DND-41 (cell line): Measurements from ENCODE around the gene CHST3.

ENCODE experiments used
- ATAC-seq: fragments of 200-7000 bp; cut with Tn5 transposase; 3 replicates; pipeline ENCODE4 v1.9.1; 2021; ENCODE audit warnings: low read depth; ENCODE audit not compliant: insufficient read depth
- DNase-seq: peaks from one replicate; pipeline ENCODE4 v3.0.0-alpha.2; 2020
- H2AFZ ChIP-seq: 2 replicates; pipeline ENCODE4 v1.6.0; 2012; ENCODE audit warnings: low read depth, low read length
- H3K27ac ChIP-seq: 2 replicates; pipeline ENCODE4 v1.5.1; 2012; ENCODE audit warnings: low read length, inconsistent platforms
- H3K27me3 ChIP-seq: fragments of 200-600 bp; sonication (generic); 2 replicates; pipeline ENCODE4 v1.6.0; 2012; ENCODE audit warnings: low read length, mild to moderate bottlenecking, inconsistent platforms; ENCODE audit not compliant: insufficient read depth, poor library complexity
- H3K36me3 ChIP-seq: 2 replicates; pipeline ENCODE4 v1.5.1; 2012; ENCODE audit warnings: low read length, inconsistent platforms; ENCODE audit not compliant: insufficient read depth
- H3K4me1 ChIP-seq: 2 replicates; pipeline ENCODE4 v1.5.1; 2012; ENCODE audit warnings: mild to moderate bottlenecking, low read length; ENCODE audit not compliant: insufficient read depth
- H3K4me2 ChIP-seq: 2 replicates; pipeline ENCODE4 v1.6.0; 2012; ENCODE audit warnings: mild to moderate bottlenecking, moderate library complexity, low read length, inconsistent platforms; ENCODE audit not compliant: insufficient read depth
- H3K4me3 ChIP-seq, 2 experiments: fragments of 200-600 bp in 1 of 2; shearing (Covaris generic) in 1 of 2; 2 replicates each; pipeline ENCODE4 v1.5.1; 2012 to 2016; ENCODE audit warnings: inconsistent platforms in 2 of 2, low read length in 2 of 2, mild to moderate bottlenecking in 2 of 2, low read depth in 1 of 2, moderate library complexity in 1 of 2
- H3K79me2 ChIP-seq: 2 replicates; pipeline ENCODE4 v1.6.0; 2012; ENCODE audit warnings: low read length, inconsistent platforms; ENCODE audit not compliant: insufficient read depth
- H3K9ac ChIP-seq: 2 replicates; pipeline ENCODE4 v1.6.0; 2012; ENCODE audit warnings: low read depth, mild to moderate bottlenecking, inconsistent platforms, low read length, moderate library complexity
- H3K9me3 ChIP-seq: 2 replicates; pipeline ENCODE4 v1.5.1; 2012; ENCODE audit warnings: low read length, moderate library complexity, mild to moderate bottlenecking, inconsistent platforms; ENCODE audit not compliant: insufficient read depth, severe bottlenecking
- H4K20me1 ChIP-seq: 2 replicates; pipeline ENCODE4 v1.6.0; 2012; ENCODE audit warnings: low read length; ENCODE audit not compliant: insufficient read depth
- CTCF ChIP-seq: IDR thresholded peaks from 2 replicates; pipeline ENCODE4 v1.5.1; 2012; ENCODE audit warnings: borderline replicate concordance, low read length, moderate library complexity, mild to moderate bottlenecking; ENCODE audit not compliant: poor library complexity, severe bottlenecking; ENCODE audit errors: extremely low read depth
- EZH2 ChIP-seq: IDR thresholded peaks from 3 replicates; pipeline ENCODE4 v1.6.1; 2012; ENCODE audit warnings: borderline replicate concordance, low read depth, mild to moderate bottlenecking, moderate library complexity, low read length, inconsistent platforms; ENCODE audit not compliant: severe bottlenecking

Gene CHST3

GRCh38 chr10:72050873-72051272 lies 86.7 kb downstream of the CHST3 start:
- H3K4me1 ChIP-seq, result 0 out of 2 replicates have a peak, but pooled peaks cover 3% of the 10 kb centered on the region
- H3K36me3 ChIP-seq, result no peaks in the 10 kb centered on the region
- no peaks in the 10 kb centered on the region for H3K79me2 ChIP-seq
- no peaks in the 10 kb centered on the region for H4K20me1 ChIP-seq
- no peak overlapping the region for H2AFZ ChIP-seq
- no peak overlapping the region for H3K9ac ChIP-seq
- DNase-seq, result no peak
- no peak overlapping the region for H3K27ac ChIP-seq
- no peak for ATAC-seq
- no peaks in the 10 kb centered on the region for H3K27me3 ChIP-seq
- peaks cover 2% of the 10 kb centered on the region for H3K9me3 ChIP-seq
- H3K4me2 ChIP-seq, result no peak overlapping the region
- TF ChIP-seq EZH2 (no peak), CTCF (no peak)
- no peak overlapping the region for H3K4me3 ChIP-seq

- Histone ChIP-seq H3K4me2 (no peak overlapping the region), H3K27me3 (no peaks in the 10 kb centered on the region), H2AFZ (no peak overlapping the region), H3K27ac (no peak overlapping the region), H3K4me3 (no peak overlapping the region), H4K20me1 (no peaks in the 10 kb centered on the region), H3K4me1 (no peaks in the 10 kb centered on the region), H3K9ac (no peak overlapping the region), H3K9me3 (peaks cover 2% of the 10 kb centered on the region), H3K36me3 (no peaks in the 10 kb centered on the region), H3K79me2 (no peaks in the 10 kb centered on the region)
- ATAC-seq, result no peak
- TF ChIP-seq EZH2 (no peak), CTCF (no peak)
- DNase-seq, result no peak
Observed at GRCh38 chr10:72053690-72054089, 89.5 kb downstream of the CHST3 start.

- ATAC-seq (no peak), DNase-seq (no peak)
- no peaks in the 10 kb centered on the region for H3K27me3 ChIP-seq
- no peak overlapping the region for H3K27ac ChIP-seq
- H4K20me1 ChIP-seq, result no peaks in the 10 kb centered on the region
- no peak overlapping the region for H3K9ac ChIP-seq
- no peak overlapping the region for H2AFZ ChIP-seq
- H3K4me2 ChIP-seq, result no peak overlapping the region
- H3K4me3 ChIP-seq, result no peak overlapping the region
- TF ChIP-seq CTCF (no peak), EZH2 (no peak)
- H3K4me1 ChIP-seq, result no peaks in the 10 kb centered on the region
- no peaks in the 10 kb centered on the region for H3K79me2 ChIP-seq
- no peaks in the 10 kb centered on the region for H3K36me3 ChIP-seq
- no peaks in the 10 kb centered on the region for H3K9me3 ChIP-seq
Observed at GRCh38 chr10:72056113-72056512, 91.9 kb downstream of the CHST3 start.
